A549 (cell line): ENCODE data around the gene ARL5C. TPM values are rescaled to one million over a fixed set of nuclear protein-coding genes. Genes with fewer than 3 reads are reported as not detected.

Experiments
- ATAC-seq, 2 experiments: fragments of 200-7000 bp in 1 of 2; fragments of >200 bp in 1 of 2; cut with Nextera tagmentation in 1 of 2; cut with Tn5 transposase in 1 of 2; 3 replicates each; pipeline versions ENCODE4 v1.8.0 to v1.9.1; 2018 to 2020; ENCODE audit warnings: mild to moderate bottlenecking in 1 of 2, moderate library complexity in 1 of 2
- CTCF ChIA-PET: fragments of 300-600 bp; sonication (Branson Sonifier 250); formaldehyde crosslinking; extraction: SDS; loops from one replicate; lab custom pipeline; 2021; ENCODE audit warnings: antibody characterized with exemption, inconsistent platforms; lab: Yijun Ruan, JAX
- POLR2A ChIA-PET: fragments of 350-600 bp; formaldehyde crosslinking; extraction: SDS; loops from one replicate; lab custom pipeline; 2021; ENCODE audit warnings: antibody characterized with exemption, inconsistent platforms; lab: Yijun Ruan, JAX
- DNase-seq, 2 experiments: peaks; one replicate each; pipeline versions ENCODE4 v3.0.0 to v3.0.0-alpha.2; 2011 to 2016; ENCODE audit warnings: low read depth in 1 of 2, low spot score in 1 of 2
- FAIRE-seq: peaks from 2 replicates; lab custom pipeline; 2011; peaks lifted over from hg19 to GRCh38; lab: Jason Lieb, UNC
- H3K27ac ChIP-seq, 2 experiments: fragments of >200 bp; sonication (Bioruptor Twin); formaldehyde crosslinking; 3 replicates each; pipeline ENCODE4 v1.5.1; 2016 to 2017
- H3K4me1 ChIP-seq: fragments of >200 bp; sonication (Bioruptor Twin); formaldehyde crosslinking; 3 replicates; pipeline ENCODE4 v1.6.1; 2016
- H3K4me2 ChIP-seq: fragments of >200 bp; sonication (Bioruptor Twin); formaldehyde crosslinking; 3 replicates; pipeline ENCODE4 v1.6.1; 2016
- H3K4me3 ChIP-seq: fragments of >200 bp; sonication (Bioruptor Twin); formaldehyde crosslinking; 3 replicates; pipeline ENCODE4 v1.5.1; 2016
- H3K9me3 ChIP-seq: fragments of >200 bp; sonication (Bioruptor Twin); formaldehyde crosslinking; 3 replicates; pipeline ENCODE4 v1.6.1; 2016
- ATOH8 ChIP-seq: fragments of 250-450 bp; sonication (Bioruptor Pico); IDR thresholded peaks from 2 replicates; pipeline ENCODE4 v1.5.0; 2020; ENCODE audit warnings: low read depth, mild to moderate bottlenecking, moderate library complexity
- BHLHE40 ChIP-seq: IDR thresholded peaks from 2 replicates; pipeline ENCODE4 v1.6.1; 2012; ENCODE audit warnings: low read depth, low read length, inconsistent platforms
- CBX2 ChIP-seq: fragments of 200-600 bp; sonication (generic); IDR thresholded peaks from 2 replicates; pipeline ENCODE4 v1.6.1; 2016; ENCODE audit warnings: low read depth, mild to moderate bottlenecking, borderline replicate concordance
- CBX8 ChIP-seq: fragments of 200-600 bp; sonication (generic); IDR thresholded peaks from 2 replicates; pipeline ENCODE4 v1.6.1; 2016
- CHD4 ChIP-seq: fragments of 200-600 bp; sonication (generic); IDR thresholded peaks from 2 replicates; pipeline ENCODE4 v1.6.1; 2016; ENCODE audit warnings: antibody characterized with exemption, mild to moderate bottlenecking, borderline replicate concordance
- EHF ChIP-seq: fragments of 250-450 bp; sonication (Bioruptor Pico); IDR thresholded peaks from 2 replicates; pipeline ENCODE4 v1.5.0; 2020; ENCODE audit warnings: mild to moderate bottlenecking
- EHMT2 ChIP-seq: fragments of 200-600 bp; sonication (generic); IDR thresholded peaks from 2 replicates; pipeline ENCODE4 v1.6.1; 2016; ENCODE audit warnings: antibody characterized with exemption, low read depth, mild to moderate bottlenecking, moderate library complexity
- ELK1 ChIP-seq: fragments of 150-350 bp; IDR thresholded peaks from 2 replicates; pipeline ENCODE4 v1.6.1; 2014; ENCODE audit warnings: low read depth, mild to moderate bottlenecking, low read length
- EP300 ChIP-seq, 2 experiments: fragments of >200 bp; sonication (Bioruptor Twin); formaldehyde crosslinking; IDR thresholded peaks; 2 replicates in 1 of 2; 3 replicates in 1 of 2; pipeline ENCODE4 v1.6.1; 2016 to 2017
- ESRRA ChIP-seq: fragments of 150-350 bp; IDR thresholded peaks from 2 replicates; pipeline ENCODE4 v1.6.1; 2014; ENCODE audit warnings: mild to moderate bottlenecking, low read length, borderline replicate concordance
- FOSL2 ChIP-seq, 2 experiments: fragments of 450-650 bp in 1 of 2; fragments of >200 bp in 1 of 2; sonication (Bioruptor Twin) in 1 of 2; formaldehyde crosslinking; IDR thresholded peaks; 2 replicates each; pipeline versions ENCODE4 v1.5.0 to v1.6.1; 2016 to 2020; ENCODE audit warnings: mild to moderate bottlenecking in 1 of 2, moderate library complexity in 1 of 2
- HDAC2 ChIP-seq: fragments of 200-600 bp; sonication (generic); IDR thresholded peaks from 2 replicates; pipeline ENCODE4 v1.6.1; 2016
- HES2 ChIP-seq: fragments of >200 bp; sonication (Bioruptor Twin); formaldehyde crosslinking; IDR thresholded peaks from 2 replicates; pipeline ENCODE4 v1.6.1; 2016
- HOXB13 ChIP-seq: fragments of 250-450 bp; sonication (Bioruptor Pico); IDR thresholded peaks from 2 replicates; pipeline ENCODE4 v1.5.0; 2020; ENCODE audit warnings: low read depth, mild to moderate bottlenecking, moderate library complexity
- JUN ChIP-seq, 2 experiments: fragments of >200 bp; sonication (Bioruptor Twin); formaldehyde crosslinking; IDR thresholded peaks; 2 replicates in 1 of 2; 3 replicates in 1 of 2; pipeline ENCODE4 v1.6.1; 2016 to 2017
- MAFK ChIP-seq: fragments of 450-650 bp; IDR thresholded peaks from 2 replicates; pipeline ENCODE4 v1.6.1; 2014; ENCODE audit not compliant: partially characterized antibody
- MAX ChIP-seq: IDR thresholded peaks from 2 replicates; pipeline ENCODE4 v1.6.1; 2012
- MYC ChIP-seq: IDR thresholded peaks from 2 replicates; pipeline ENCODE4 v1.6.1; 2012; ENCODE audit warnings: mild to moderate bottlenecking, inconsistent platforms, low read length, improper control_type of control experiment, borderline replicate concordance
- NPAS2 ChIP-seq: fragments of 250-450 bp; sonication (Bioruptor Pico); IDR thresholded peaks from 2 replicates; pipeline ENCODE4 v1.8.0; 2022; ENCODE audit warnings: mild to moderate bottlenecking, moderate library complexity, borderline replicate concordance
- PBX3 ChIP-seq: IDR thresholded peaks from 2 replicates; pipeline ENCODE4 v1.6.1; 2012
- PHF8 ChIP-seq: fragments of 200-600 bp; sonication (generic); IDR thresholded peaks from 2 replicates; pipeline ENCODE4 v1.6.1; 2016; ENCODE audit warnings: low read depth, mild to moderate bottlenecking, antibody characterized with exemption, moderate library complexity, borderline replicate concordance
- POLR2AphosphoS2 ChIP-seq: conservative IDR thresholded peaks from 2 replicates; pipeline ENCODE4 v1.6.1; 2012; ENCODE audit warnings: low read length, improper control_type of control experiment, inconsistent platforms
- RNF2 ChIP-seq: fragments of 200-600 bp; sonication (generic); IDR thresholded peaks from 2 replicates; pipeline ENCODE4 v1.6.1; 2016; ENCODE audit warnings: low read depth, mild to moderate bottlenecking, antibody characterized with exemption, moderate library complexity, borderline replicate concordance
- TP53 ChIP-seq: fragments of 250-450 bp; sonication (Bioruptor Pico); IDR thresholded peaks from 2 replicates; pipeline ENCODE4 v1.5.0; 2021; ENCODE audit warnings: mild to moderate bottlenecking, moderate library complexity
- USF2 ChIP-seq: fragments of 450-650 bp; IDR thresholded peaks from 2 replicates; pipeline ENCODE4 v1.6.1; 2014; ENCODE audit warnings: antibody characterized with exemption
- WGBS: methylation state at CpG from one replicate; pipeline ENCODE4 v1.1.6; 2017; ENCODE audit errors: missing lambda C conversion rate; 5-methylcytosine and 5-hydroxymethylcytosine counted together
- polyA plus RNA-seq, 4 experiments: library from polyadenylated mRNA; depleted of rRNA in 3 of 4; stranded (reverse); fragments of >200 nt; fragmentation: RNase III in 1 of 4; extraction: RNeasy Plus Mini Kit Qiagen cat#74134 plus additional on column Dnase treatment in 1 of 4; gene quantifications; 2 replicates in 3 of 4; 3 replicates in 1 of 4; pipeline ENCODE4 v1.2.3, GENCODE V29; 2011 to 2017

ARL5C gene
- polyA plus RNA-seq, 2 of the 4 experiments (the other 2 are of a cell fraction): not detected

GRCh38 chr17:39196808-39197291 lies 30.9 kb upstream of the ARL5C start:
- ATAC-seq (peak; percentile 23 to 52; a peak in 5 of 6 replicates), FAIRE-seq (no peak), DNase-seq (peak; percentile 62 to 83)
- WGBS: 4% methylated on average over 21 of the region's 30 CpGs
- Histone ChIP-seq H3K4me2 (peak overlapping the region; percentile 99), H3K4me3 (peak overlapping the region; percentile 96), H3K9me3 (no peaks in the 10 kb centered on the region), H3K4me1 (peaks cover 42% of the 10 kb centered on the region), H3K27ac (peak overlapping the region; percentile 94 to 96)
- TF ChIP-seq MAX (peak; percentile 29; the same call in 1 of the 2 replicates), HES2 (no peak), JUN (IDR thresholded peaks at IDR 0.05) (0 out of 5 replicates have a peak, but pooled peaks of 1 of the 2 experiments have one; percentile 1)
- POLR2A ChIA-PET: interaction anchor here (0.6 to 2.6 kb wide), 2 partner anchors 32 to 155 kb away, joined by 6 read pairs; no protein-coding TSS in a partner anchor
- CTCF ChIA-PET: interaction anchor here (0.6 to 31.5 kb wide), 5 partner anchors 10 to 43 kb away, joined by 3 to 1140 read pairs (median 20); partner anchors contain the start of gene ARL5C

GRCh38 chr17:39196241-39196807 lies 30.4 kb upstream of the ARL5C start:
- H3K4me3 ChIP-seq: peak overlapping the region; percentile 96
- H3K27ac ChIP-seq: peak overlapping the region; percentile 94 to 96
- WGBS: 62% methylated on average over 6 of the region's 8 CpGs
- H3K4me1 ChIP-seq: peaks cover 37% of the 10 kb centered on the region
- H3K9me3 ChIP-seq: no peaks in the 10 kb centered on the region
- no peak for TF ChIP-seq POLR2AphosphoS2
- no peak for TF ChIP-seq HOXB13 (CRISPR knock-in tag)
- TF ChIP-seq TP53 (CRISPR knock-in tag): no peak
- TF ChIP-seq ELK1: no peak
- no peak for TF ChIP-seq EHMT2
- no peak for TF ChIP-seq MAX
- TF ChIP-seq EHF (CRISPR knock-in tag): no peak
- no peak for TF ChIP-seq BHLHE40
- ChIA-PET POLR2A (interaction anchor here (0.9 to 2.6 kb wide), 2 partner anchors 7 to 32 kb away, joined by 3 to 6 read pairs; no protein-coding TSS in a partner anchor), CTCF (interaction anchor here (1.4 to 31.5 kb wide), 7 partner anchors 10 to 44 kb away, joined by 4 to 1140 read pairs (median 20); partner anchors contain the start of gene ARL5C)
- ATAC-seq (no peak), FAIRE-seq (no peak), DNase-seq (no peak)
- H3K4me2 ChIP-seq: peak overlapping the region; percentile 99

- ATAC-seq (no peak), FAIRE-seq (no peak), DNase-seq (no peak)
- ChIA-PET CTCF (interaction anchor here (0.9 to 31.5 kb wide), 10 partner anchors 9 to 213 kb away, joined by 3 to 1140 read pairs (median 8); partner anchors contain the start of gene ARL5C), POLR2A (interaction anchor here (0.9 to 2.6 kb wide), 2 partner anchors 8 to 31 kb away, joined by 3 to 6 read pairs; no protein-coding TSS in a partner anchor)
- 89% methylated on average over 8 of the region's 8 CpGs for WGBS
- TF ChIP-seq FOSL2 (IDR thresholded peaks at IDR 0.05) (no peak), FOSL2 (CRISPR knock-in tag; IDR thresholded peaks at IDR 0.05) (no peak), CBX2 (no peak), CHD4 (no peak), NPAS2 (CRISPR knock-in tag) (no peak), HDAC2 (no peak), EHMT2 (no peak), TP53 (CRISPR knock-in tag) (no peak), ESRRA (no peak), PHF8 (no peak), EP300 (IDR thresholded peaks at IDR 0.05) (no peak), MAFK (no peak), MYC (no peak), CBX8 (no peak), PBX3 (no peak), USF2 (no peak), RNF2 (no peak), ATOH8 (CRISPR knock-in tag) (no peak)
- H3K4me2 ChIP-seq: peak overlapping the region; percentile 99
- peak overlapping the region in 1 of 2 experiments; percentile 96; a peak in 3 of 6 replicates for H3K27ac ChIP-seq
- H3K4me1 ChIP-seq: peaks cover 35% of the 10 kb centered on the region
- no peaks in the 10 kb centered on the region for H3K9me3 ChIP-seq
- H3K4me3 ChIP-seq: no peak overlapping the region
Observed at GRCh38 chr17:39195568-39196160, 29.7 kb upstream of the ARL5C start.
